Measurements from ENCODE around the gene TMEM50B.
A peak's percentile ranks its signal among the peaks of the same experiment; 100 is the strongest.
"Not testable (repeated sequence)": the region's sequence is repeated elsewhere in the genome, so short reads cannot be mapped to it uniquely, and the experiment has no call there.

TMEM50B gene

DNA sequence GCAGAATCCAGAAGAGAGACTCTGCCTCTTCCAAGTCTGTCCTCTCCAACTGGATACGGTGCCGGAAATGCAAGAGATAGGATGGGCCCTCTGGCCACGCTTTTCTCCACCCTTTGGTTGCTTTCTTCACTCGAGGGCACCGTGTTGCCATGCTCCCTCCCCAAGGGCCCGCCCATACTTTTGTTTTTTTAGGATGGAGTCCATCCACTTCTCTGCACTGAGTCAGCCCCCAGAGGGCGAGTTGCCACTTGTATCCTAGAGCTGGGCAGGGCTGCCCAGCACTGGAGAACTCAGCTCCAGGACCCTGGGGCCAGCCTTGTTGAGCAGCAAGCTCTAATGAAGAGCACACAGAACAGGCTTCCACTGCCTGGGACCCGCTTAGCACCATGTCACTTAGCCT lies 51.1 kb downstream of the TMEM50B start:
- no peak for DNase-seq (ENCODE audit: low spot score)

DNA sequence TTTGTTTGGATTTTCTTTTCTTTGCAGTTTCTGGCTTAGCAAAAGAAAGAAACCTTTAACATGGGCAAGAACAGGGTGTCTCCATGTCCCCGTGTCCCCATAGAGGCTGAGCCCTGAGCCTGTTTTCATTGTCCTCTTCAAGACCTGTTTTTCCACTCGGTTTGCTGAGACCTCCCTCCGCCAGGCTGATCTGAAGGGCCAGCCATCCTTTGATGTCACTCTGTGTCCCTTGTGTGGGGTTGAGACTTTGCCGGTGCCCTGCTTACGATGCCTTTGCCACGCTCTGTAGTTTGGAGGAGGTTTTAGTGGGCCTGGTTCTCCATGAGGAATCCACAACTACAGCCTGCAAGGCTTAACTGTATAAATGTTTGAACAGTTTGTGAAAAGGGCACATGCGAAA lies 52.7 kb downstream of the TMEM50B start:
- no peak for DNase-seq (ENCODE audit: low spot score)

DNA sequence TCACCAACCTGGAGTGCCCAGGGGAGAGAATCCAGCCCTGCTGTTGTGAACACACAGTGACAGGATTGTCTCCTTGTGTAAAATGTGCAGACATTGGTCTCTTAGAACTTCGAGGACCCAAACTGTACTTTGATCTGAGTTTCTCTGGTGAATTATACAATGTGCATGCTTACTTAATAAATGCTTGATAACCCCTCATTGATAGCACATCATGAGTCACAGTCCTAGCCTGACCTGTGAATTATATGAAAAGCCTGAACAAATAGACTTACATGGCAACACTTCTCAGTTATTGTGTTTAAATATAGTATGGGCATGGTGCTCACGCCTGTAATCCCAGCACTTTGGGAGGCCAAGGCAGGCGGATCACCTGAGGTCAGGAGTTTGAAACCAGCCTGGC lies 53.9 kb downstream of the TMEM50B start:
- DNase-seq (ENCODE audit: low spot score) = no peak

DNA sequence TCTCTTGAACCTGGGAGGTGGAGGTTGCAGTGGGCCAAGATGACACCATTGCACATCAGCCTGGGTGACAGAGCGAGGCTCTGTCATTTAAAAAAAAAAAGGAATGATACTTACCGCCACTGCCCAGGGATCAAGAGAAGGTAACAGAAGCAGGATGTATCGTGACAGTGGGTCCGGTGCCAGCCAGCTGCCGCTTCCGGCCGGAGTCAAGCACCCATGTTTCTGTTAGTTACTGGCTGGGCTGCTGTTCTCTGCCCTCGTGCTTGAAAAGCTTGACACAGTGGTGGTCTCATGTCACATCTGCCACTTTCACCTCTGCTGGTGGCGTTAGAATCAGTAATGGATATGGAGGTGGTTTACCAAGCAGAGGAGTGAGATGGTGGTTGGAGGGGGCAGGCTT lies 55.6 kb downstream of the TMEM50B start:
- no peak for DNase-seq (ENCODE audit: low spot score)

DNA sequence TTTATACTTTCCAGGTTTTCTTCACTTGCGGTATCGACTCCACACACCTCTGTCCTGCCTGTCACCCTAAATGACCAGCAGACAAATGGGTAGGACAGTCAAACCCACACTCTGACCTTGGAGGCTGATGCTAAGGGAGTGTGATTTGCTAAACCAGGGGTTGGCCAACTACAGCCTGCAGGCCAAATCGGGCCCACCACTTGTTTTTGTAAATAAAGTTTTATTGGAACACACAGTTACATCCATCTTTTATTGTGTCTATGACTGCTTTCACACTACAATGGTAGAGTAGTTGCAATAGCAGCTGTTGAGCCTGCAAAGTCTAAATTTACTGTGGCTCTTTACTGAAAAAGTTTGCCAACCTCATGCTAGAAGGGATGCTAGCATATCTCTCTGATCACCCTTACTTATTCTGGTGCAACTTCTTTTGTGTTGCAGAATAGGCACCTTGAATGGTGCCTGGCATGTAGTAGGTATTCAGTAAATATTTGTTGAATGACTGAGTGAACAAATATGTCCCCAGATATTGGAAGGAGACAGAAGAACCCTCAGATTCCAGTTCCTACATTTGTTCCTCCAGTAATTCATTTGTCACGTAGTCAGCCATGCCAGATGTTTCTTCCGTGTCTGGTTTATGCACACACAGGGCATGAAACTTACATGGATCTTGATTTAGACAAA lies 57.9 kb downstream of the TMEM50B start:
- no peak for DNase-seq (ENCODE audit: low spot score)

DNA sequence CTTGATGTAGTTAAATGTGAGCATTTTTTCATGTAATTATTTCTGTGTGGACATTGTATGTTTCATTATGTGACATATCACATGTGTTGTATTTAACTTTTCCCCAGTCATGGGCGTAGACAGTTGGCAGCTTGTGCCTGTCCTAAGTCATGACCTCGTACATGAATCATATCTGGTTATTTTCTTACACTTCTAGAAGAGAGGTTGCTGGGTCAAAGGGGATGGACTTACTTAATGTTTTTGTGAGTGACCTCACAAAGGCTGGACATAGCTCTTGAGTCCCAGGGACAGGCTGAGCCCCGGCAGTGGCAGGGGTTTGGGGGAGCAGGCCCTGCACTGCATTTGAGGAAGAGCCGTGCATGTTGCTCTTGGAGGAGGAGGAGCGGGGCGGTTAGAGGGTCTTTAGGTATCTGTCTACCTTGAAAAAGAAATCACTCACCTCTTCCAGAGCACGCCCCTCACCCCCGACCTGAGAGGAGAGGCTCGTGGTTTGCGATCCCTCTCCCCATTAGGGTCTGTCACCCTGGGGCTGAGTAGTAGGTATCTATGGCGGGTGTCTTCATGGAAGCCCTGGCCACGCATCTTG lies 60.1 kb downstream of the TMEM50B start:
- no peak for DNase-seq (ENCODE audit: low spot score)

DNA sequence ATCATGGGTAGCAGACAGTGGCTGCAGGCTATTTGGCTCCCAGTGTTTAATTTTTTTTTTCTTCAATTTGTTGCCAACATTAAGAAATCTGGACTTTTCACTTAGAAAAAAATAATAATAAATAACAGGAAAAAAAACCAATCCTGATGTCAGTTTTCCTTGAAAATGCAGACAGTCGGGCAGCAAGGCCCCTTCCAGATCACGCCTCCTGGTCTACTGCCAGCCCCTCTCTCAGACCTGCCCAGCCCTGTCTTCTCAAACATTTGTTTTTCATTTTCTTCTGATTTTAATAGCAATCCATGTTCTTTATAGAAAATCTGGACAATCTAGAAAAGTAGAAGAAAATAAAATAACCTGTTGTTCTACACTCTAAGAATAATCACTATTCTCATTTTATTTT lies 61.1 kb downstream of the TMEM50B start:
- no peak for DNase-seq (ENCODE audit: low spot score)

DNA sequence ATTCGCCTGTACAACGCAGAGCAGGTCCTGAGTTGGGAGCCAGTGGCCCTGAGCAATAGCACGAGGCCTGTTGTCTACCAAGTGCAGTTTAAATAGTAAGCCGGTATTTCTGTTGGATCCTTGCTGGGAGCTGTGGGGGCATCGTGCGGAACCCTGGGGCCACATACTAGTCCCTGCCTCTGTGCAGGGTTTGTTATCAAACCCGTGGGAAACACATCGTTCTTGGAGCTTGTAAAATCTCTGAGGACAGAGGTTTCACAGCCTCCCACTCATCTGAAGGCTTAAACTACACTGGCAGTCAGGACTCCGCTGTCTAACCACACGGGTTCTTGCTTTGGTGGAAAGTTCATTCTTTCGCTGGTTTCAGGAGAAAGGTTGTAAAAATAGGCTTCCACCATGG lies 64.8 kb downstream of the TMEM50B start:
- DNase-seq (ENCODE audit: low spot score) = no peak

DNA sequence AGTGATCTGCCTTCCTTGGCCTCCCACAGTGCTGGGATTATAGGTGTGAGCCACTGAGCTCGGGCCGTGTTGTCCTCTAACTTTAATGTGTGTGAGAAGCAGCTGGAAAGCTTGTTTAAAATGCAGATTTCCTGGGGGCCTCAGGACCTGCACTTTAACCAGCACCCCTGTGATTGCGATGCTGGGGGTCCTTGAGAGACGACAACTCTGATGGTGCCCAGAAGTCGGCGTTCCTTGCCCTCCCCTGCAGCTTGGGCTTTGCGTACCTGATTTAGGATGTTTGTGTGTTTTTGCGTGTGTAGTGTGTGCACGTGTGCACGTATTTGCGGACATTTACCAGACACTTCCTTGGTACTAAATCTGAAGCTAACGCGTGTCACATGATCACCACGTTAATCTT lies 65.7 kb downstream of the TMEM50B start:
- DNase-seq (ENCODE audit: low spot score) = no peak

DNA sequence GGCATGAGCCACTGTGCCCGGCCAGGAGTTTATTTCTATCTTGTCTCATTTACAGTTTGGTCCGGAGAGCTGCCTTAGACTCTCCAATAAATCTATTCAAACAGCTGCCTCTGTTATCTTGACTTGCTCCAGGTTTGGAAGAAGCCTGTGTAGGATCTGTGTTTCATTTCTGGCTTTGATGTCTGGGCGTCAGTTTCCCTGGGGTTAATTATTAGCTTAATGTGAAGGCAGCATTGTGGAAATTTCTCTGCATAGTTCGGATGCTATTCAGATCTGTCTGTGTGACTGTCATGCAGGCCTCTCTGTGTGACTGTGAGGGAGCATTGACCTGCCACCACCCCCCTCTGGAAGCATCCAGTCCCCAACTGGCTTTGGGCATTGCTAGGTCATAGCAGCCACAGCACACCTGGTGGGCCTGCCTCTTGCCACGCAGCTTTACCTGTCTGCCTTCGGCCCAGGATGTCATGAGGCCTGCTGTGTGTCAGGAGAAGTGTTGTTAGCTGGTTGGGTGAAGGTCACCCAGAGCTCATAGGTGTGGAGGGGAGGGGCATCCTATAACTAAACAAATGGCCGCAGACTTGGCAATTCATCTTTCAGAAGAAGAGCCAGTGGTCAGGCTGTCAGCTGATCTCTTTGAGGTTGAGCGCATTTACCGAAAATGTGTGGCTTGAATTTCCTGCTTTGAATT lies 66.8 kb downstream of the TMEM50B start:
- peak; percentile 61 for DNase-seq (ENCODE audit: low spot score)

DNA sequence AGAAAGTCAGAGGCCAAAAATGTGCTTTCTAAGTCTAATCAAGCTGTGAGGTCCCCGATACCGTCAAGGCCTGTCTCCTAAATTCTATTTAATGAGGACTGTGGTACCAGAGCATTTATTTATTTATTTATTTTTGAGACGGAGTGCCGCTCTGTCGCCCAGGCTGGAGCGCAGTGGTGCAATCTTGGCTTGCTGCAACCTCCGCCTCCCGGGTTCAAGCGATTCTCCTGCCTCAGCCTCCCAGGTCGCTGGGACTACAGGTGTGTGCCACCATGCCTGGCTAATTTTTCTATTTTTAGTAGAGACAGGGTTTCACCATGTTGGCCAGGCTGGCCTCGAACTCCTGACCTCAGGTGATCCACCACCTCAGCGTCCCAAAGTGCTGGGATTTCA lies 67.3 kb downstream of the TMEM50B start:
- not testable (repeated sequence) for DNase-seq (ENCODE audit: low spot score)

DNA sequence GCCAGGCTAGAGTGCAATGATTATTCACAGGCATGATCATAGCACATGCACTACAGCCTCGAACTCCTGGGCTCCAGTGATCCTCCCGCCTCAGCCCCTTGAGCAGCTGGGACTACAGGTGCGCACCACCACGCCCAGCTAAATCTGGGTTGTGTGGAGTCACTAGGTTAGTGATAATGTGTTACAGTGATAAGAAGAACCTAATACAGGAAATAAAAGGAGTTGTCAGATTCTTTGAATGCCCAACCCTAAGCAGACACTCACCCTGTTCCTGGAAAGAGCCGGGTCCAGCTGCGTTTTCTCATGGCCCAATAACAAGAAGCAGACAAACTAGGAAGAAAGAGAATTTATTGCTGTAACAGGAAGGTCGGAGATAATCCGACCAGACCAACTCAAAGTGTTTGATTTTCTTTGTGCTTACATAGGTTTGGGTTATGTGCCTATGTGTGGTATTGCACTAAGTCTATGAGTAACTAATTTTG lies 67.8 kb downstream of the TMEM50B start:
- DNase-seq (ENCODE audit: low spot score) = no peak

DNA sequence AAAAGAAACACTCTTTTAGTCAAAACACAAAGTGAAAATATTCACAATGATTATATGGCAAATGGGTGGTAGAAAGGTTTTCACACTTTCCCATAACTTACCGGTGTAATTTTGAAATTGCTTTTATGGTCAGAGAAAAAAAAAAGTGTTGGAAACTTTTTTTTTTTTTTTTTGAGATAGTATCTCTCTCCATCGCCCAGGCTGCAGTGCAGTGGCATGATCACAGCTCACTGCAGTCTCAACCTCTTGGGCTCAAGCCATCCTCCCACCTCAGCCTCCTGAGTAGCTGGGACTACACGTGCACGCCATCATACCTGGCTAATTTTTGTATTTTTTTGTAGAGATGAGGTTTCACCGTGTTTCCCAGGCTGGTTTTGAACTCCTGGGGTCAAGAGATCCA lies 73.3 kb downstream of the TMEM50B start:
- DNase-seq (ENCODE audit: low spot score) = no peak

DNA sequence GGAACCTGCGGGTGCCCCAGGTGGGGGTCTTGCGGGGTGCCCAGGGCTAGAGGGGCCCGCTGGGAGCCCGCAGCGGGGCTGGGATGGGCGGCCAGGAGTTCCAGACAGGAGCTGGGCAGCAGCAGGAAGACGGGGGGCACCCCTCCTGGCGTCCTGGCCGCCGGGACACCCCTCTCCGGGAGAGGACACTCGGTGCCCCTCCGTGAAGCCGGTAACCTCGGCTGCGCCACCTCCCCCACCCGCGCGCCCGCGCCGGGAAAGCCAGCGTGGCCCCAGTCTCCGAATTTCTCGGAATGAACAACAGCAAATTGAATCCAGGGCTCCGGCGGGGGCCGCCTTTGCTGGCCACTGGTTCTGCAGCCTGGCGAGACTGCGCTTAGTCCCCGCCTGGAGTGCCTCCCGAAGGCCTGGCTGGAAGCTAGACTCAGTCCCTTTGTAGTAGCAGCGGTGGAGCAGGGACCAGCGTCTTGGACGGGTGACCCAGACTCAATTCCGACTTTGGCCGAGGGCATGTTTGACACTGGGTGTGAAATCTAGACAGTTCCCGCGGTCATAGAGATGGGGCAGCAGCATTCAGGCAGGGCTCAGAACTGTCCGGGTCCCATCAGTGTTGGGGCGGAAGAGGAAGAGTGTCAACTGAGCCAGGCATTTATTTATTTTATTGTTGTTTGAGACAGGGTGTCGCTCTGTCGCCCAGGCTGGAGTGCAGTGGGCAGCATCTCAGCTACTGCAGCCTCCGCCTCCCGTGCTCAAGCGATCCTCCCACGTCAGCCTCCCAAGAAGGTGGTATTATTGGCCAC lies 75.8 kb downstream of the TMEM50B start:
- no peak for DNase-seq (ENCODE audit: low spot score)

DNA sequence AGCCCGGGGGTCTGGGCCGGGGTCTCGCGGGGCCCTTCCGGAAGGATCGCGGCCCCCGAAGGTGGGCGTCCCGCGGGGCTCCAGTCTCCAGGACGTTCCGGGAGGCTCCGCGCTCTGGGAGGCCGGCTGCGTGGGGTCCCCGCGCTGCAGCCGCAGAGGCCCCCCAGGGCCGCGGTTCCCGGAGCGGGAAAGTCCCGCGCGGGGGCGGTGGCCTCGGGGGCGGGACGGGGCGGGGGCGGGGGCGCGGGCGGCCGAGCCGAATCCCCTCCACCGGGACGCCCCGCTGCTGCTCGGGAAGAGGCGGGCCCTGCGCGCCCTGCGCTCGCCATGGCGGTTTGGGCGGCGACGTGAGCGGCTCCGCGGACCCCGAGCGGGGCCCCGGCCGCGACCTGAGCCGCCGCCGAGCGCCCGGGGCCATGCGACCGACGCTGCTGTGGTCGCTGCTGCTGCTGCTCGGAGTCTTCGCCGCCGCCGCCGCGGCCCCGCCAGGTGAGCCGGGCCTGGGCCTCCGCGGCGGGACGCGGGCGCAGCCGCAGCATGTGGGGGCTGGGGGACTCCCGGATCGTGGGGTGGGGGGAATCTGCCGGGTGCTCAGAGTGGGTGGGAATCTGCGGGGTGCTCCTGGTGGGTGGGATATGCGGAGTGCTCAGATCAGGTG lies 76.5 kb downstream of the TMEM50B start, which contains the start of gene IFNGR2:
IFNGR2 (plus strand) TSS at position 286 of the 658 bp plus-strand sequence; CDS start at position 417, 131 bp downstream.
- DNase-seq (ENCODE audit: low spot score) = peak; percentile 44

DNA sequence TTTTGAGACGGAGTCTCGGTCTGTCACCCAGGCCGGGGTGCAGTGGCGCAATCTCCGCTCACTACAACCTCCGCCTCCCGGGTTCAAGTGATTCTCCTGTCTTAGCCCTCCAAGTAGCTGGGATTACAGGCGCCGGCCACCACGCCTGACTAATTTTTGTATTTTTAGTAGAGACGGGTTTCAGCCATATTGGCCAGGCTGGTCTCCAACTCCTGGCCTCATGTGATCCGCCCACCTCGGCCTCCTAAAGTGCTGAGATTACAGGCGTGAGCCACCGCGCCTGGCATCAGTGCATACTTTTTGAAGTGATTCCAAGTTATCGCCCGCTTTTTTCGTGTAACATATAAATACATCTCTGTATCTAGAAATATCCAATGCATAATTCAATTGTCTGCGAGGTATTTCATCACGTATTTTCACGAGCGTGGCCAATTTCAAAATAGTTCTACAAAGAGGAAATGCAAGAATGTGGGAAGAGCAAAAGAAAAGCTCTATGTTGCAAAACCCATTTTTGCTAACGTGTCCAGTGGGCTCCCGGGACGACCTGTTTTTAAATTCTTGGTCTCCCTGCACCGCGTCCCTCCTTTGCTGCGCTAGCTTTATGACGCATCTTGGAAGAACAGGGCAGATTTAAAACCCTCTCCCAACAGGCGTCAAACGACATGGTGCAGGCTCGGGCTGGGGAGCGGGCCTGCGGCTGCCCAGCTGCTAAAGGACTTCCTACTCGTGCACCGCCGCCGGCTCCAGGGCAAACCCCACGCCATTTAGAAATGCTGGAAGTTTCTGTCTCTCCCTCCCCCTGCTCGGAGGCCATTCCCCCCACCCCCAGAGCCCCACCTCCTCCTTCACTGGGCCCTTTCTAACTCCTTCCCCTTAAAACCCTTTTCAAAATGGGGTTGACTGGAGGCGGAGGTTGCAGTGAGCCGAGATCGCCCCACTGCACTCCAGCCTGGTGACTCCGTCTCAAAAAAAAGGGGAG lies 77.5 kb downstream of the TMEM50B start:
- no peak for DNase-seq (ENCODE audit: low spot score)

DNA sequence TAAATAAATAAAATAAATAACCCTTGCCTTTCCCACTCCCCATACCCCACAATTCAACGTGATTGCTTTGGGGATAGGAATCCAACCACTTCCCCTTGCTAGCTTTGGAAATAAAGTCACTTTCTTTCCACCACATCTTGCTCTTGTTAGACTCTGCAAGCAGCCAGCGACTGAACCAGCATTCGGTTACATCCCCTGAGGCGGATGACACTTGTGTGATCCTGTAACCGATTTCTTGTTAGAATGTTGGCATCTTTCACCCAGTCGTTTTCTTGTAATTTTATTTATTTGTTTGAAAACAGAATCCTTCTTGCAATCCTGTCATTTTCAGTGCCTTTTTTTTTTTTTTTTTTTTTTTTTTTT lies 78.2 kb downstream of the TMEM50B start:
- no peak for DNase-seq (ENCODE audit: low spot score)
